NCI-H2171 treated with DMSO at 0.1 percent for 48 hours (cell line): ENCODE measurements around the gene ARL13B.

Experiments used
- DNase-seq: peaks from one replicate; lab custom pipeline; 2025; lab: John Stamatoyannopoulos, UW

The ARL13B gene

GRCh38 chr3:94101860-94102259, 121.9 kb downstream of the ARL13B start:
- no peak for DNase-seq
